ENCODE measurements around the gene RYK.
A peak's percentile ranks its signal among the peaks of the same experiment; 100 is the strongest.
"Not testable (repeated sequence)": the region's sequence is repeated elsewhere in the genome, so short reads cannot be mapped to it uniquely, and the experiment has no call there.

Gene RYK

DNA sequence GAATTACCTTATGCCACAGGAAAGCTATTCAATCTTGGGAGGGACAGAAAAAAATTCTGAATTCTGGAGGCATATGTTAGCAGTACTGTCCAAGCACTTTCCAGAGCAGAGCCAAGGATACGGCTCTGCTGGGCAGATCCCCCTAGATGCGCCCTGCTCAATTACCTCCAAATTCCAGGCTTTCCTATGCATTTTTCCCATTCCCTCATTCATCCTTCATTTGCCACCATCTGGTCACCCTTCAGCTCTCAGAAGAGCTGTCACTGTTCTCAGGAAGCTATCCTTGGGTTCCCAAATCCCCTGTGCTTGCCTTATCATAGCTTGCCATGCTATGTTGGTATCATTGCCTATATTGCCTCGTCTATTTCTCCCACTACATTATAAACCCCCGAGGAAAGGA lies 45.2 kb downstream of the RYK start (continued):
- no peak for TF ChIP-seq ZNF112 (tag by site-specific recombination; IDR thresholded peaks at IDR 0.05)

DNA sequence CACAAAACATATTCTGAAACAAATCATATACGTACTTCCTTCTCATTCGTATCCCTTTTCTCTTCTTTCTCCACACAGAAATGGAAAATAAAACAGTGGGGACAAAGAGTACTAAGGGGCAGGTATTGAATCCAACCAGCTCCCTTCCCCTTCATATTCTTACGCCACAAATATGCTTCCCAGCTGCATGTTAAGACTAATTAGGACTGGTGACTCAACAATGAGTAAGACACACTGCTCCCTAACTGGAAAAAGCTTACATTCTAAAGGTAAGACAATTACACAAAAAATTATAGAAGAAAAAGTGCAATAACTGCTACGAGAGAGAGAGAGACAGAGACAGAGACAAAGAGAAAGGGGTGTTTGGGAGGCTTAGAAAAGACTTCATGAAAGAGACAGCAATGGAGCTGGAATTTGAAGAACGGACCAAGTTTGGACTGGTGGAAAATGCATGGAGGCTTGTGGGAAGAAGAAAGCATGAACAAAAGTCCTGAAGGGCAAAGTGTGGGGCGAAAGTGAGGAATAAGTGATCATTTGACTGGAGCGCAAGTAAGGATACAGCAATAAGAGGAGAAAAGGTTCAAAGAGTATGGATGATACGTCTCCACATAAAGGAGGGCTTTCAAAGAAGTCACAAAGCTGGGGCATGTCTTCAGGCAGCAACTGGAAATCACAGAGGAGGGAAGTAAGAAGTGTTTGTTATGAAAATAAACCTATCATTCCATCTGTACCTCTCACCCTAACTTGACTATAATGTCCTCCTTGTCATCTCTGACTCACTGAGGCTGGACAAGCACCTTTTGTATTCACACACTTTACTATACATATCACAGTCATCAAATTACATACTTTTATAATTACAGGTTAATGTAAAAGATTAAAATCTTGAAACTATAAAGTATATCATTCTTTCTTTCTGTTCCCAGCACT lies 49.2 kb downstream of the RYK start:
- peaks cover 3 to 58% of the 10 kb centered on the region in 2 experiments; a peak in 2 of 3 replicates for H3K36me3 ChIP-seq (ENCODE audit: control insufficient read depth in 2 of 2, insufficient read depth in 1 of 2, low read length in 2 of 2)
- TF ChIP-seq PRDM1 (tag by site-specific recombination; IDR thresholded peaks at IDR 0.05) (peak; percentile 44; the same call in 1 of the 2 replicates), ZNF324 (tag by site-specific recombination; IDR thresholded peaks at IDR 0.05) (no peak)
- no peak overlapping the region for H3K4me3 ChIP-seq (ENCODE audit: low read depth, low read length)
- H3K27ac ChIP-seq (ENCODE audit: extremely low read depth, low read depth, low read length) = no peak overlapping the region
- ChIA-PET CTCF (interaction anchor here (0.6 to 4.1 kb wide), 3 partner anchors 9 to 271 kb away, joined by 3 to 28 read pairs (median 6); no protein-coding TSS in a partner anchor), POLR2A (interaction anchor here (1.2 kb wide), 1 partner anchor 10 kb away, joined by 4 read pairs; no protein-coding TSS in a partner anchor)
- H3K9me3 ChIP-seq (ENCODE audit: control insufficient read depth, insufficient read depth, low read depth, low read length) = no peaks in the 10 kb centered on the region
- H3K4me1 ChIP-seq (ENCODE audit: control insufficient read depth, insufficient read depth, low read length) = no peaks in the 10 kb centered on the region

DNA sequence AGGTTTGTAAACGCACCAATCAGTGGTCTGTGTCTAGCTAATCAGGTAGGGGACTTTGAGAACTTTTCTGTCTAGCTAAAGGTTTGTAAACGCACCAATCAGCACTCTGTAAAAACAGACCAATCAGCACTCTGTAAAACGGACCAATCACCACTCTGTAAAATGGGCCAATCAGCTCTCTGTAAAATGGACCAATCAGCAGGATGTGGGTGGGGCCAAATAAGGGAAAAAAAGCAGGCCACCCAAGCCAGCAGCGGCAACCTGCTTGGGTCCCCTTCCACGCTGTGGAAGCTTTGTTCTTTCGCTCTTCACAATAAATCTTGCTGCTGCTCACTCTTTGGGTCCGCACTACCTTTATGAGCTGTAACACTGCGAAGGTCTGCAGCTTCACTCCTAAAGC lies 50.8 kb downstream of the RYK start:
- H3K36me3 ChIP-seq (ENCODE audit: control insufficient read depth in 2 of 2, insufficient read depth in 1 of 2, low read length in 2 of 2) = peaks cover 3 to 67% of the 10 kb centered on the region in 2 experiments; a peak in 2 of 3 replicates
- not testable (repeated sequence) for H3K4me1 ChIP-seq (ENCODE audit: control insufficient read depth, insufficient read depth, low read length); H3K4me3 ChIP-seq (ENCODE audit: low read depth, low read length); H3K9me3 ChIP-seq (ENCODE audit: control insufficient read depth, insufficient read depth, low read depth, low read length); H3K27ac ChIP-seq (ENCODE audit: extremely low read depth, low read depth, low read length)
- POLR2A ChIA-PET = interaction anchor here (0.6 kb wide), 1 partner anchor 16 kb away, joined by 3 read pairs; no protein-coding TSS in a partner anchor
- CTCF ChIA-PET = interaction anchor here (0.7 to 4.1 kb wide), 6 partner anchors 12 to 274 kb away, joined by 3 to 28 read pairs (median 7); no protein-coding TSS in a partner anchor

DNA sequence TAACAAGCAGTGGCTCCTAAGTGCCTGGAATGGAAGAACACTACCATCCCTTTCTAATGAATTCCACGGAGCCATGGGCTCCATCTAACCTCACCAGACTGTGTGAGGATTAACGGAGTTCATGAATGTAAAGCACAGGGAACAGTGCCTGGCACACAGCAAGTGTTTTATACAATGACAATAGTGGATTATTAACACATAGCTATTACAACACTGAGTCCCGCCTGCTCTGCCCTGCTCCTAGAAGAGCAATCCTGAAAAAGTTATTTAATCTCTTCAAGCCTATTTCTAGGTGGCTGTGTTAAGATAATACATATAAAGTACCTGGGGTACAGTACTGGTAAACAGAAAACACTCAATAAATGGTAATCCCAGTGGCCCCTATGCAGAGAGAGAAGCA lies 51.4 kb downstream of the RYK start:
- ChIA-PET POLR2A (interaction anchor here (0.6 kb wide), 2 partner anchors 17 to 55 kb away, joined by 3 to 5 read pairs; no protein-coding TSS in a partner anchor), CTCF (interaction anchor here (0.6 to 3.0 kb wide), 5 partner anchors 9 to 1482 kb away, joined by 3 to 24 read pairs (median 8); no protein-coding TSS in a partner anchor)
- Histone ChIP-seq H3K4me3 (ENCODE audit: low read depth, low read length) (no peak overlapping the region), H3K36me3 (ENCODE audit: control insufficient read depth in 2 of 2, insufficient read depth in 1 of 2, low read length in 2 of 2) (peaks cover 3 to 70% of the 10 kb centered on the region in 2 experiments; a peak in 2 of 3 replicates), H3K4me1 (ENCODE audit: control insufficient read depth, insufficient read depth, low read length) (no peaks in the 10 kb centered on the region), H3K27ac (ENCODE audit: extremely low read depth, low read depth, low read length) (no peak overlapping the region), H3K9me3 (ENCODE audit: control insufficient read depth, insufficient read depth, low read depth, low read length) (no peaks in the 10 kb centered on the region)
- no peak for TF ChIP-seq ZNF670 (tag by site-specific recombination; IDR thresholded peaks at IDR 0.05; ENCODE audit: low read depth)
- no peak for TF ChIP-seq ZNF701 (tag by site-specific recombination; IDR thresholded peaks at IDR 0.05)
- TF ChIP-seq YY2 (tag by site-specific recombination; IDR thresholded peaks at IDR 0.05) = no peak
- TF ChIP-seq ZNF266 (tag by site-specific recombination; IDR thresholded peaks at IDR 0.05; ENCODE audit: low read depth) = no peak
- no peak for TF ChIP-seq ZNF549 (tag by site-specific recombination; IDR thresholded peaks at IDR 0.05)
- no peak for TF ChIP-seq ZNF629 (tag by site-specific recombination; IDR thresholded peaks at IDR 0.05)
- TF ChIP-seq ZNF23 (tag by site-specific recombination; IDR thresholded peaks at IDR 0.05; ENCODE audit: borderline replicate concordance) = no peak
- no peak for TF ChIP-seq ZNF768 (tag by site-specific recombination; IDR thresholded peaks at IDR 0.05)
- TF ChIP-seq FEZF1 (tag by site-specific recombination; IDR thresholded peaks at IDR 0.05) = no peak
- TF ChIP-seq ZNF521 (tag by site-specific recombination; IDR thresholded peaks at IDR 0.05) = no peak
- TF ChIP-seq ZFP37 (tag by site-specific recombination; IDR thresholded peaks at IDR 0.05) = no peak

DNA sequence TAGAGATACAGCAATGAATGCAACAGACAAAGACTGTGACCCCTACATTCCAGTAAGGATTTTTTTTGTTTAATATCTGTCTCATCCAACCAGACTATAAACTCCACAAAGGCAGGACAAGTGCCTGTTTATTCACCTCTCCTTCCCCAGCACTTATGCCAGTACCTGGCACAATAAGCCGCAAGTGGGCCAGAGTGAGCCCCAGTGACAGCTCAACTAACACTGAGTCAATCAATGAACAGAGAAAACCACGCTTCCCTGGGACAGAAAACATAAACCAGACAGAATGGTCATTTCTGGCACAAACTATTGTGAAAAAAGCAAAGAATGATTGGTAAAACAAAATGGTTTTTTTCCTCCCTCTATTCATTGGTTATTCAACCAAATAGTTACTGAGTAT lies 52.2 kb downstream of the RYK start:
- CTCF ChIA-PET = interaction anchor here (0.6 to 3.0 kb wide), 7 partner anchors 10 to 1473 kb away, joined by 3 to 24 read pairs (median 5); no protein-coding TSS in a partner anchor
- Histone ChIP-seq H3K27ac (ENCODE audit: extremely low read depth, low read depth, low read length) (no peak overlapping the region), H3K4me1 (ENCODE audit: control insufficient read depth, insufficient read depth, low read length) (no peaks in the 10 kb centered on the region), H3K36me3 (ENCODE audit: control insufficient read depth in 2 of 2, insufficient read depth in 1 of 2, low read length in 2 of 2) (peaks cover 3 to 75% of the 10 kb centered on the region in 2 experiments; a peak in 1 of 3 replicates), H3K9me3 (ENCODE audit: control insufficient read depth, insufficient read depth, low read depth, low read length) (no peaks in the 10 kb centered on the region), H3K4me3 (ENCODE audit: low read depth, low read length) (no peak overlapping the region)
- POLR2A ChIA-PET = no interaction called here
- no peak for TF ChIP-seq ZSCAN30 (tag by site-specific recombination; IDR thresholded peaks at IDR 0.05)
- no peak for TF ChIP-seq ZNF654 (tag by site-specific recombination; IDR thresholded peaks at IDR 0.05; ENCODE audit: low read depth)
- TF ChIP-seq, protein P1, sequence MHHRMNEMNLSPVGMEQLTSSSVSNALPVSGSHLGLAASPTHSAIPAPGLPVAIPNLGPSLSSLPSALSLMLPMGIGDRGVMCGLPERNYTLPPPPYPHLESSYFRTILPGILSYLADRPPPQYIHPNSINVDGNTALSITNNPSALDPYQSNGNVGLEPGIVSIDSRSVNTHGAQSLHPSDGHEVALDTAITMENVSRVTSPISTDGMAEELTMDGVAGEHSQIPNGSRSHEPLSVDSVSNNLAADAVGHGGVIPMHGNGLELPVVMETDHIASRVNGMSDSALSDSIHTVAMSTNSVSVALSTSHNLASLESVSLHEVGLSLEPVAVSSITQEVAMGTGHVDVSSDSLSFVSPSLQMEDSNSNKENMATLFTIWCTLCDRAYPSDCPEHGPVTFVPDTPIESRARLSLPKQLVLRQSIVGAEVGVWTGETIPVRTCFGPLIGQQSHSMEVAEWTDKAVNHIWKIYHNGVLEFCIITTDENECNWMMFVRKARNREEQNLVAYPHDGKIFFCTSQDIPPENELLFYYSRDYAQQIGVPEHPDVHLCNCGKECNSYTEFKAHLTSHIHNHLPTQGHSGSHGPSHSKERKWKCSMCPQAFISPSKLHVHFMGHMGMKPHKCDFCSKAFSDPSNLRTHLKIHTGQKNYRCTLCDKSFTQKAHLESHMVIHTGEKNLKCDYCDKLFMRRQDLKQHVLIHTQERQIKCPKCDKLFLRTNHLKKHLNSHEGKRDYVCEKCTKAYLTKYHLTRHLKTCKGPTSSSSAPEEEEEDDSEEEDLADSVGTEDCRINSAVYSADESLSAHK (tag by site-specific recombination; IDR thresholded peaks at IDR 0.05) = no peak
- TF ChIP-seq ZNF776 (tag by site-specific recombination; IDR thresholded peaks at IDR 0.05; ENCODE audit: borderline replicate concordance) = no peak

Data from HEK293 (cell line).